ENCODE measurements around the gene STK16. TPM values are rescaled to one million over a fixed set of nuclear protein-coding genes. Genes with fewer than 3 reads are reported as not detected.

Gene STK16
- polyA plus RNA-seq, 3 donors: 16.7 to 40.7 (median 17.8) TPM

DNA sequence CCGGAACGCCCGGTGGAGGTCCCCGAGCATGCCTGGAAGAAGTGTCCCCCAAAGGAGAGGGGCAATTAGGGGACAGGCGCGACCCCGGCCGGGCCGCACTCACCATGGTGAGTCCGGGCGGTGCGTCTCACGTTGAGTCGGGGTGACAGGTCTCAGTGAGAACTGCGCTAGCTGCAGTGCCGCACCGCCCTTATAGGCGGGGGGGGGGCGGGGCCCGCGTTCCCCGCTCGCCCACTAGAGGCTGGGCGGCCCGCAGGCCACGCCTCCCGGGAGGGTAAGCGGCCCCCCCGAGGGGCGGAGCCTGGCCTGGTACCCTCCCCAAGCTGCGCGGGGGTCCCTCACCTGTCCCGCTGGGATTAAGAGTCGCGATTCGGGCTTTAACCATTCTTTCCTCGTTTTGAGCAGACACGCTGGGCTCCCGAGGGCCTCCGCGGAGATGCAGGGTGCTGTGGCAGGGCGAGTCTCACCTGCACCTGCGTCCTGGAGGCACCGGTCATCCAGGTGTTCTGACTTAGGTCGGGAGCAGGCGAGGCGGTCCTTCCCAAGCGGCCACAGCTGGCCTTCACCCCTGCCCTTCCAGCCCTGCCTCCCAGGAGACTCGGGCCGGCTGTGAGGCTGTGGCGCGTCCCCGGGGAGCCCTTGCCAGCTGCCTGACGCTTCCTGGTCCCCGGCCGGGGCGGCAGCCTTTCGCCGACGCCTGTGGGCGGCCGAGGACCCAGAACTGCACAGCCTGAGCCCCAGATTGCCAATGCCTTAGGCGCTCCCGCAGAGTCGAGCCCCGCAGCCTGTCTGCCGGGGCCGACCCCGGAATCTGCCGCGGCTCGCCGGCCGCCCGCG, 8.7 kb downstream of the STK16 start, which contains the start of gene TUBA4A:
Gene TUBA4A (minus strand): TSS at position 166 of the 837 bp plus-strand sequence. CDS start 60 bp downstream, at position 106.
- H3K27me3 ChIP-seq (ENCODE audit: control insufficient read depth in 2 of 2, insufficient read depth in 2 of 2, low read length in 2 of 2): no peaks in the 10 kb centered on the region
- peaks cover 18 to 25% of the 10 kb centered on the region in 2 donors for H3K36me3 Mint-ChIP-seq

More for the DNA sequence above, 8.7 kb downstream of the STK16 start, which contains the start of gene TUBA4A:
- Histone ChIP-seq H3K36me3 (replicated peaks in 1 of 2; ENCODE audit: control insufficient read depth in 1 of 2, insufficient read depth in 2 of 2, low read length in 2 of 2) (peaks cover 14 to 16% of the 10 kb centered on the region in 2 donors), H3K4me2 (replicated peaks; ENCODE audit: extremely low read depth, low read length, poor library complexity, severe bottlenecking) (peak within 1 kb of the TSS; percentile 95), H2AFZ (ENCODE audit: insufficient read depth, low read depth, low read length, poor library complexity, severe bottlenecking) (peak within 1 kb of the TSS; percentile 89), H3K9me3 (replicated peaks in 1 of 2; ENCODE audit: control insufficient read depth in 1 of 2, insufficient read depth in 1 of 2, low read length in 2 of 2) (no peaks in the 10 kb centered on the region), H3K4me1 (ENCODE audit: control insufficient read depth in 1 of 2, insufficient read depth in 2 of 2, low read length in 2 of 2) (peaks cover 47 to 59% of the 10 kb centered on the region in 2 donors), H3K27ac (ENCODE audit: low read depth in 1 of 2, low read length in 2 of 2) (peak within 1 kb of the TSS; percentile 80 to 90), H4K20me1 (ENCODE audit: insufficient read depth, low read length) (peaks cover 30% of the 10 kb centered on the region), H3K79me2 (ENCODE audit: insufficient read depth, low read length) (peaks cover 52% of the 10 kb centered on the region), H3K9ac (ENCODE audit: insufficient read depth, low read length, poor library complexity, severe bottlenecking) (peak within 1 kb of the TSS; percentile 84), H3K4me3 (replicated peaks in 1 of 3; ENCODE audit: low read depth in 2 of 3, low read length in 3 of 3) (peak within 1 kb of the TSS; percentile 88 to 96 (median 88))
- peak; percentile 81 to 87 (median 83) for DNase-seq
- intact Hi-C loops (cut with micrococcal nuclease): loop anchor here (1.0 to 5.0 kb wide), 4 partner anchors 25 to 77 kb away; partner anchors contain the start of genes ABCB6 (in 2 of the 2), DNAJB2 (in 2 of the 2), CNPPD1 (in 1 of the 2) and RETREG2 (in 1 of the 2)
- H3K4me1 Mint-ChIP-seq: peaks cover 47% of the 10 kb centered on the region
- H3K4me3 Mint-ChIP-seq: peak within 1 kb of the TSS; percentile 90 to 96
- H3K9me3 Mint-ChIP-seq: no peaks in the 10 kb centered on the region
- WGBS (ENCODE audit: insufficient coverage): under 1% methylated on average over 69 of the region's 76 CpGs
- H3K27me3 Mint-ChIP-seq (ENCODE audit: low read depth in 3 of 3): peaks cover 0 to 3% (median 2%) of the 10 kb centered on the region in 3 donors
- TF ChIP-seq CTCF (IDR thresholded peaks at IDR 0.05): no peak
- peak within 1 kb of the TSS; percentile 92 to 98 (median 95) for H3K27ac Mint-ChIP-seq
